ENCODE measurements around the gene TSR1.

The TSR1 gene

DNA sequence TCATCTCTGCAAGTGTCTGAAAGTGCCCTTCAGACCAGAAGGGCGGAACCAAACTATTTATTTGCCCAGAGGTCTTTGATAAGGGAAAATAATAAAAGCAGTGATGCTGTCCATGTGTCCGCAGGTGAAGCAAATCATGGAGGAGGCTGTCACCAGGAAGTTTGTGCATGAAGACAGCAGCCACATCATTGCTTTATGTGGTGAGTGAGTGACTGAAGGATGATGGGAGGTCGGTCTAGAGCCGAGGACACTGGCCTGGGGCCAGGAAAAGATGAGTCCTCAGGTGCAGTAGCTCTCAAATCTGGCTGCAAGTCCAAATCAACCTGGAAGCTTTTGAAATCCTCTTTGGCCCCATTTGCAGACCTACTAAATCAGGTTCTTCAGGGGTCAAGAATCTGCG, 7.2 kb upstream of the TSR1 start:
- Histone ChIP-seq H3K36me3 (peaks cover 67% of the 10 kb centered on the region), H3K9me3 (no peaks in the 10 kb centered on the region), H3K27ac (no peak overlapping the region), H3K9ac (no peak overlapping the region), H3K4me3 (no peak overlapping the region), H3K27me3 (no peaks in the 10 kb centered on the region), H4K20me1 (peaks cover 29% of the 10 kb centered on the region), H3K4me2 (no peak overlapping the region), H3K4me1 (peaks cover 7% of the 10 kb centered on the region)
- no peak for TF ChIP-seq Cebpa-rat (IDR thresholded peaks at IDR 0.05)

GRCh38 chr17:2338315-2338657, 2.0 kb upstream of the TSR1 start:
- Histone ChIP-seq H3K9ac (peak overlapping the region; percentile 94), H3K27ac (0 out of 2 replicates have a peak overlapping the region, but pooled peaks have one; percentile 83), H3K4me3 (peak overlapping the region; percentile 89), H4K20me1 (peaks cover 51% of the 10 kb centered on the region), H3K27me3 (no peaks in the 10 kb centered on the region), H3K9me3 (no peaks in the 10 kb centered on the region), H3K4me2 (peak overlapping the region; percentile 100), H3K36me3 (peaks cover 48% of the 10 kb centered on the region), H3K4me1 (peaks cover 36% of the 10 kb centered on the region)
- no peak for TF ChIP-seq Cebpa-rat (IDR thresholded peaks at IDR 0.05)

DNA sequence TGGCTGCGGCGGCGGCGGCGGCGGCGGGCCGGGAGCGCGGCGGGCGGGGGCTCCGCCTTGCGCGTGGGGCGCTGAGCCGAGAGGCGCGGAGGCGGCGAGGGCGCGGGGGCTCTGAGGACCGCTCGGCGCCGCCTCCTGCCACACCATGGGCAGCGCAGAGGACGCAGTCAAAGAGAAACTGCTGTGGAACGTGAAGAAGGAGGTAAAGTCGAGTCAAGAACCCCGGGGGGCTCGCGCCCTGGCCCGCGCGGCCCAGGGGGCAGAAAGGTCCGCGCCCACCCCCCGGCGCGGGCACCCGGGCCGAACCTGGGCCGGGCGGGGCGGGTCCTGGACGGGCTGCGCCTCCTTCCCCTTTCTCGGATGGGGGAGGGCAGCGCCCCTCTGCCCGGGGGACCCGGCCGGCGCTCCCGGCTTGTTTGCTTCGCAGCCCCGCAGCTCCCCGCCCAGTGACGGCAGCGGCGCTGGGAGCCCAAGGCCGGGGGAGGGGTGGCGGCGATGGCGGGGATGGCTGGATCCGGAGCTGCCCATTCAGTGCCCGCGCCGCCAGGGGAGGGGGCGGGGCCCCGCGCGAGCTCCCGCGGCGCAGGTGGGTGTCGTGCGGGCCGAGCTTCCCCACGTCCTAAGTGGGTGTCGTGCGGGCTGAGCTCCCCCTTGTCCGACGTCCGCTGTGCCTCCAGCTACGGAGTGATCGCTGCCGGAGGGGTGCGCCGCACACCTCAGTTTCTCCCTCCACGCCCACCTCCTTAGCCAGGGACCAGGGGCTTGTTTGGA, 1.5 kb upstream of the TSR1 start:
- H3K36me3 ChIP-seq = peaks cover 48% of the 10 kb centered on the region
- TF ChIP-seq Cebpa-rat (IDR thresholded peaks at IDR 0.05) = no peak
- H3K4me1 ChIP-seq = peaks cover 36% of the 10 kb centered on the region
- no peaks in the 10 kb centered on the region for H3K9me3 ChIP-seq
- peak overlapping the region; percentile 89 for H3K4me3 ChIP-seq
- peak overlapping the region; percentile 100 for H3K4me2 ChIP-seq
- no peaks in the 10 kb centered on the region for H3K27me3 ChIP-seq
- peak overlapping the region; percentile 94 for H3K9ac ChIP-seq
- peaks cover 57% of the 10 kb centered on the region for H4K20me1 ChIP-seq
- peak overlapping the region; percentile 83 for H3K27ac ChIP-seq

DNA sequence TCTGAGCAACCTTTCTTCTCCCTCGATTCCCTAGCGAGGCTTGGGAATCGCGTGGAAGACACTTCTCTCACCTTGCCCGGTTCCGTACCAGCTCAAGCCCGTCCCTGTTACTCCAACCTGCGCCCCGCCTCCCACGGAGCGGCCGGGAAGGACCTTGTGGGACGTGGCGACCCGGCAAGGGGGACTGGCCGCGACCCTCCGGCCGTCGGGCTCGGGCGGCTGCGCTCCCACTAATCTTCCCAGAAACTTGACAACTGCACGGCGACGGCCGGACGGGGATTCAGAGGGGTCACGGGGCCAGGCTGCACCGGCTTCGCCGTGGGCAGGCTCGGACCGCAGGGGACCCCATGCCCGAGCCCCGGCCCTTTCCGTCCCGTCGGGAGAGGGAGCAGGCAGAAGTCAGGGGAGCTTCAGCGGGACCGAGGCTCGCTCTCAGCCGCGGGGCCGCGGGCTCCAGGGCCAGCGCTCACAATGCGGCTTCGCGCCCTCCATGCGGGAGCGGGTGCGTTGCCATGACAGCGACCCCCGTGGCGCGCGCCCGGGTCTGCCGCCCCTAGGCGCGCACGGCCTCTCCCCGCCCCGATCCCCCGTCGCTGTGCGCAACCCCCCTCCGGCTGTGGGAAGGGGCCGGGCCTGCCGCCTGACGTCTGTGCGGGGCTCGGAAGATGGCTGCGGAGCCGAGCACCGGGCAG, 741 bp upstream of the TSR1 start, which contains the start of gene SGSM2:
Gene SGSM2 (plus strand): TSS at position 650 of the 692 bp plus-strand sequence. CDS start 188 bp downstream, outside the sequence.
- Histone ChIP-seq H4K20me1 (peaks cover 57% of the 10 kb centered on the region), H3K4me3 (peak within 1 kb of the TSS; percentile 89), H3K9me3 (no peaks in the 10 kb centered on the region), H3K4me2 (peak within 1 kb of the TSS; percentile 100), H3K27ac (peak within 1 kb of the TSS; percentile 83), H3K9ac (peak within 1 kb of the TSS; percentile 94), H3K27me3 (no peaks in the 10 kb centered on the region), H3K36me3 (peaks cover 53% of the 10 kb centered on the region), H3K4me1 (peaks cover 36% of the 10 kb centered on the region)
- TF ChIP-seq Cebpa-rat (IDR thresholded peaks at IDR 0.05) = no peak

- TF ChIP-seq Cebpa-rat (IDR thresholded peaks at IDR 0.05) = no peak
- H3K4me1 ChIP-seq = peaks cover 36% of the 10 kb centered on the region
- H3K36me3 ChIP-seq = peaks cover 53% of the 10 kb centered on the region
- peak overlapping the region; percentile 83 for H3K27ac ChIP-seq
- H3K27me3 ChIP-seq = no peaks in the 10 kb centered on the region
- peak overlapping the region; percentile 100 for H3K4me2 ChIP-seq
- peak overlapping the region; percentile 94 for H3K9ac ChIP-seq
- H3K4me3 ChIP-seq = peak overlapping the region; percentile 89
- H4K20me1 ChIP-seq = peaks cover 62% of the 10 kb centered on the region
- no peaks in the 10 kb centered on the region for H3K9me3 ChIP-seq
Observed at GRCh38 chr17:2335726-2336214, 487 bp downstream of the TSR1 start.

DNA sequence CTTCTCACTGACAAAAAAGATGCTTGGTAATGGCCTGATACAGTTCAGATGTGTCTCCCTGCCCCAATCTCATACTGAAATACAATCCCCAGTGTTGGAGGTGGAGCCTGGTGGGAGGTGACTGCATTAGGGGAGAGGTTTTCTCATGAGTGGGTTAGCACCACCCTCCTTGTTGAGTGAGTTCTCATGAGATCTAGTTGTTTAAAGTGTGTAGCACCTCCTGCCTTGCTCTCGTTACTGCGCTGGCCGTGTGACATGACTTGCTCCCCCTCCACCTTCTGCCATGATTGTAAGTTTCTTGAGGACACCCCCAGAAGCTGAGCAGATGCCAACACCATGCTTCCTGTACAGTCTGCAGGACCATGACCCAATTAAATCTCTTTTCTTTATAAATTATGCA, 5.0 kb downstream of the TSR1 start:
- no peak overlapping the region for H3K9ac ChIP-seq
- H3K4me2 ChIP-seq = no peak overlapping the region
- H3K27ac ChIP-seq = no peak overlapping the region
- peaks cover 17% of the 10 kb centered on the region for H3K4me1 ChIP-seq
- no peak for TF ChIP-seq Cebpa-rat (IDR thresholded peaks at IDR 0.05)
- H3K27me3 ChIP-seq = no peaks in the 10 kb centered on the region
- H3K9me3 ChIP-seq = no peaks in the 10 kb centered on the region
- H3K4me3 ChIP-seq = no peak overlapping the region
- peaks cover 81% of the 10 kb centered on the region for H4K20me1 ChIP-seq
- H3K36me3 ChIP-seq = peaks cover 93% of the 10 kb centered on the region

- no peak overlapping the region for H3K27ac ChIP-seq
- TF ChIP-seq Cebpa-rat (IDR thresholded peaks at IDR 0.05) = no peak
- no peak overlapping the region for H3K4me2 ChIP-seq
- peaks cover 33% of the 10 kb centered on the region for H4K20me1 ChIP-seq
- no peak overlapping the region for H3K9ac ChIP-seq
- H3K36me3 ChIP-seq = peaks cover 97% of the 10 kb centered on the region
- H3K4me3 ChIP-seq = no peak overlapping the region
- H3K9me3 ChIP-seq = no peaks in the 10 kb centered on the region
- H3K4me1 ChIP-seq = no peaks in the 10 kb centered on the region
- no peaks in the 10 kb centered on the region for H3K27me3 ChIP-seq
Observed at GRCh38 chr17:2323629-2324314, 12.5 kb downstream of the TSR1 start.

DNA sequence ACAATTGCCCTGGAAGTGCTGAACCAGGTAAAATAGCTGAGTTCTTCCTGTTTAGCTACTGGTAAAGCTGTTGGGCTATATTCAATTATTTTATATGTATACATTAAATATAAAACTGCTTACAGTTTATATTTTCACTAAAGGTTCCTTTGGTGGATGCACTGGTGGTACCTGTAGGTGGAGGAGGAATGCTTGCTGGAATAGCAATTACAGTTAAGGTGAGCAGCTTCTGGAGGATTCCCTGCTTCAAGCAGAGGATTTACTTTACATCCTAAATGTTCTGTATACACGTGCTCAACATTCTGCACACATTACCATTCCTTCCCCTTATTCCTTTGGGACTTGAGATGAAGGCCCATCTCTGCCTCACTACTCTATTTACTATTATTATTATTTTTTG, 14.9 kb downstream of the TSR1 start:
- Histone ChIP-seq H3K27me3 (no peaks in the 10 kb centered on the region), H3K36me3 (peaks cover 77% of the 10 kb centered on the region), H3K4me1 (no peaks in the 10 kb centered on the region), H4K20me1 (peaks cover 9% of the 10 kb centered on the region), H3K9ac (no peak overlapping the region), H3K4me2 (no peak overlapping the region), H3K4me3 (no peak overlapping the region), H3K27ac (no peak overlapping the region), H3K9me3 (no peaks in the 10 kb centered on the region)
- no peak for TF ChIP-seq Cebpa-rat (IDR thresholded peaks at IDR 0.05)

DNA sequence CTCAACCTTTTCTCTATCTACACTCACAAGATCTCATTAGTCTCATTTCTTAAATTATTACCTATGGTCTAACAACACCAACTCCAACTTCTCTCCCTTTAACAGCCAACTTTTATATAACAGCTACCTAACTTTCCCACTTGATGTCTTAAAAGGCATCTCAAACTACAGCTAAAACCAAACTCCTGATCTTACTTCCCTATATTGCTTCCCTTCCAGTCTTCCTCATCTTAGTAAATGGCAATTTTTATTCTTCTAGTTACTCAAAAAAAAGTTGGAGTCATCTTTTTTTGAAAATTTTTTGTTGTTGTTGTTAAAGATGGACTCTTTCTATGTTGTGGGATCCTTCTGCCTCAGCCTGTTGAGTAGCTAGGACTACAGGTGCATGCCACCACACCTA, 17.2 kb downstream of the TSR1 start:
- H3K4me3 ChIP-seq = no peak overlapping the region
- no peaks in the 10 kb centered on the region for H3K4me1 ChIP-seq
- H3K27ac ChIP-seq = no peak overlapping the region
- no peak for TF ChIP-seq Cebpa-rat (IDR thresholded peaks at IDR 0.05)
- no peaks in the 10 kb centered on the region for H3K27me3 ChIP-seq
- H3K9me3 ChIP-seq = no peaks in the 10 kb centered on the region
- H3K9ac ChIP-seq = no peak overlapping the region
- peaks cover 53% of the 10 kb centered on the region for H3K36me3 ChIP-seq
- H4K20me1 ChIP-seq = no peaks in the 10 kb centered on the region; the same call in 1 of the 2 replicates
- H3K4me2 ChIP-seq = no peak overlapping the region

All from BLaER1 (cell line).